Body of pancreas (tissue), 4 donors: ENCODE results near the gene ADAMTSL2.

Experiments used
- POLR2A ChIP-seq, 3 donors: fragments of 450-650 bp; IDR thresholded peaks; one replicate each; pipeline ENCODE4 v1.6.1; 2016; ENCODE audit warnings: antibody characterized with exemption in 3 of 3, mild to moderate bottlenecking in 2 of 3
- TF ChIP-seq, protein P1 (sequence below), 7 experiments: fragments of 450-650 bp in 4 of 7; fragments of 200-600 bp in 3 of 7; sonication (generic) in 3 of 7; IDR thresholded peaks; one replicate each; pipeline ENCODE4 v1.5.1; 2016 to 2019; ENCODE audit warnings: antibody characterized with exemption in 7 of 7

DNA sequence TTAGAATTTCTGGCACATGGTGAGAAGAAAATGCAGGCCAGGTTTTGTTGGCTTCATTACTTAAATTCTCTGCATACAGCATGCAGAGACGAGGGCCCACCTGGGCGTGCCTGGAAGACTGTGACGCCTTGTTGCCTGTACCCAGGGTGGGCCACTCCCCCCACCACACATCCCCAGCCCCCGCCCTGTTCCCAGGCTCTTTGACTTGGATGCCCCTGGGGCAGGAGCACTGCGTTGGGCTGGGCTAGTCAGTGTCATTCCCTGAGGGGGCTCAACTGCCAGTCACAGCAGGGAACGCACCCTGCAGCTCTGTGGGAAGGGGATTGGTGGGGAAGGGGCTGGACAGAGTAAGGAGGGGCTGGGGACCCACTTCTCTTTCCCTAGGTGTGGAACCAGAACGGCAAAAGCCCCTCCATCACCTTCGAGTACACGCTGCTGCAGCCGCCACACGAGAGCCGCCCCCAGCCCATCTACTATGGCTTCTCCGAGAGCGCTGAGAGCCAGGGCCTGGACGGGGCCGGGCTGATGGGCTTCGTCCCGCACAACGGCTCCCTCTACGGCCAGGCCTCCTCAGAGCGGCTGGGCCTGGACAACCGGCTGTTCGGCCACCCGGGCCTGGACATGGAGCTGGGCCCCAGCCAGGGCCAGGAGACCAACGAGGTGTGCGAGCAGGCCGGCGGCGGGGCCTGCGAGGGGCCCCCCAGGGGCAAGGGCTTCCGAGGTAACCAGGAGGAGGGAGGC, 19.6 kb downstream of the ADAMTSL2 start:
- no peak for TF ChIP-seq POLR2A (IDR thresholded peaks at IDR 0.05)
- TF ChIP-seq, protein P1, sequence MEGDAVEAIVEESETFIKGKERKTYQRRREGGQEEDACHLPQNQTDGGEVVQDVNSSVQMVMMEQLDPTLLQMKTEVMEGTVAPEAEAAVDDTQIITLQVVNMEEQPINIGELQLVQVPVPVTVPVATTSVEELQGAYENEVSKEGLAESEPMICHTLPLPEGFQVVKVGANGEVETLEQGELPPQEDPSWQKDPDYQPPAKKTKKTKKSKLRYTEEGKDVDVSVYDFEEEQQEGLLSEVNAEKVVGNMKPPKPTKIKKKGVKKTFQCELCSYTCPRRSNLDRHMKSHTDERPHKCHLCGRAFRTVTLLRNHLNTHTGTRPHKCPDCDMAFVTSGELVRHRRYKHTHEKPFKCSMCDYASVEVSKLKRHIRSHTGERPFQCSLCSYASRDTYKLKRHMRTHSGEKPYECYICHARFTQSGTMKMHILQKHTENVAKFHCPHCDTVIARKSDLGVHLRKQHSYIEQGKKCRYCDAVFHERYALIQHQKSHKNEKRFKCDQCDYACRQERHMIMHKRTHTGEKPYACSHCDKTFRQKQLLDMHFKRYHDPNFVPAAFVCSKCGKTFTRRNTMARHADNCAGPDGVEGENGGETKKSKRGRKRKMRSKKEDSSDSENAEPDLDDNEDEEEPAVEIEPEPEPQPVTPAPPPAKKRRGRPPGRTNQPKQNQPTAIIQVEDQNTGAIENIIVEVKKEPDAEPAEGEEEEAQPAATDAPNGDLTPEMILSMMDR (IDR thresholded peaks at IDR 0.05), result no peak
